ENCODE results near the gene SFXN5.

SFXN5 gene

GRCh38 chr2:73083886-73084800 lies 12.6 kb upstream of the SFXN5 start:
- TF ChIP-seq REST (IDR thresholded peaks at IDR 0.05; ENCODE audit: insufficient read depth in 1 of 2, low read depth in 2 of 2, low read length in 2 of 2) = no peak
- TF ChIP-seq POLR2AphosphoS5 (IDR thresholded peaks at IDR 0.05; ENCODE audit: low read depth, low read length) = no peak
- no peak for TF ChIP-seq FOXP2 (optimal IDR thresholded peaks at IDR 0.05; ENCODE audit: borderline replicate concordance, extremely low read depth, extremely low read length, insufficient read depth)
- TF ChIP-seq SIN3A (IDR thresholded peaks at IDR 0.05; ENCODE audit: borderline replicate concordance, insufficient read depth, low read length) = no peak
- no peak for TF ChIP-seq TAF1 (IDR thresholded peaks at IDR 0.05; ENCODE audit: borderline replicate concordance, insufficient read depth, low read length)

- TF ChIP-seq POLR2AphosphoS5 (IDR thresholded peaks at IDR 0.05; ENCODE audit: low read depth, low read length) (no peak), TAF1 (IDR thresholded peaks at IDR 0.05; ENCODE audit: borderline replicate concordance, insufficient read depth, low read length) (no peak), SIN3A (IDR thresholded peaks at IDR 0.05; ENCODE audit: borderline replicate concordance, insufficient read depth, low read length) (no peak), REST (IDR thresholded peaks at IDR 0.05; ENCODE audit: insufficient read depth in 1 of 2, low read depth in 2 of 2, low read length in 2 of 2) (no peak), FOXP2 (optimal IDR thresholded peaks at IDR 0.05; ENCODE audit: borderline replicate concordance, extremely low read depth, extremely low read length, insufficient read depth) (no peak)
Observed at GRCh38 chr2:73082523-73083410, 11.3 kb upstream of the SFXN5 start.

- TF ChIP-seq FOXP2 (optimal IDR thresholded peaks at IDR 0.05; ENCODE audit: borderline replicate concordance, extremely low read depth, extremely low read length, insufficient read depth) = no peak
- TF ChIP-seq TAF1 (IDR thresholded peaks at IDR 0.05; ENCODE audit: borderline replicate concordance, insufficient read depth, low read length) = no peak
- TF ChIP-seq REST (IDR thresholded peaks at IDR 0.05; ENCODE audit: insufficient read depth in 1 of 2, low read depth in 2 of 2, low read length in 2 of 2) = no peak
Observed at GRCh38 chr2:73081181-73081671, 9.7 kb upstream of the SFXN5 start.

- TF ChIP-seq FOXP2 (optimal IDR thresholded peaks at IDR 0.05; ENCODE audit: borderline replicate concordance, extremely low read depth, extremely low read length, insufficient read depth) (no peak), POLR2AphosphoS5 (IDR thresholded peaks at IDR 0.05; ENCODE audit: low read depth, low read length) (no peak), SIN3A (IDR thresholded peaks at IDR 0.05; ENCODE audit: borderline replicate concordance, insufficient read depth, low read length) (no peak), REST (IDR thresholded peaks at IDR 0.05; ENCODE audit: insufficient read depth in 1 of 2, low read depth in 2 of 2, low read length in 2 of 2) (no peak), TAF1 (IDR thresholded peaks at IDR 0.05; ENCODE audit: borderline replicate concordance, insufficient read depth, low read length) (no peak)
Observed at GRCh38 chr2:73080321-73081131, 9.0 kb upstream of the SFXN5 start.

All from PFSK-1 (cell line).